Measurements from ENCODE around the gene ZBTB16. TPM values are rescaled to one million over a fixed set of nuclear protein-coding genes. Genes with fewer than 3 reads are reported as not detected.

The ZBTB16 gene
- total RNA-seq, 1 donor from 2014 or later, result 17.7 TPM

DNA sequence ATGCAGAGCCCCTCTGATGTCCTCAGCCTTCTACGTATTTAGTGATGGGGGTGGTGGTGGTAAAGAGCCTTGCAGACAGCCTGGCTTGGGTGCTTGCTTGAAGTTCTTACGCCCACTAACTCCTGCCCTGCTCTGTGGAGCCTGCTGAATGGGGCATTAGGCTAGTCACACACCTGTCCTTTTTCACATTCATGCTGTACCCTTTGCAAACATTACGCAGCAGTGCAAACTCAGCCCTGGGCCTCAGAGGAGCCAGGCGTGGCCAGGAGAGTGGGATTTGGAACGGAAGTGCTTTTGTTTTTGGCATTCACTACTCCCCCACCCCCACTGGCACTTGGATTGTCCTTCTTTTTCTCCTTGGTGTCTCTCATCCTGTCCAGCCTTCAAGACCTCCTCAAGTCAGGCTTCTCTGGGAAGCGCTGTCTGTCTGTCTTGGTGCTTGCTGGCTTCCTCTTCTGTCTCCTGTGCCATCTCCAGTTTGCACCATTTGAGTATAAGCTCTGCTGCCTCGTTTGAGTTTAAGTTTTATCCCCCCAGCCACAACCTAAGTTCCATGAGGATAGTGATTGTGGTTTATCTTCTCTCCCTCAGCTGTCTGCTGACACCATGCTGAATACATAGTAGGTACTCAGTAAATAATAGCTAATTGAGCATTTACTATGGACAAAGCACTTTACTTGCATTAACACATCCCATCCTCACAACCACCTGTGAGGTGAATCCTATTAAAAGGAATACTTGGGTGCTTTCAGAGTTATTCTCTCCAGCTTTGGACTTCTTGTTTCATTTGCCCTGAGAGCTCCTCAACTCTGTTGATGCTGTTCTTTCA, 26.7 kb downstream of the ZBTB16 start:
- Mint-ChIP-seq H3K27ac (no peak overlapping the region), H3K36me3 (peaks cover 9% of the 10 kb centered on the region), H3K27me3 (ENCODE audit: insufficient read depth, low read depth) (peaks cover 3% of the 10 kb centered on the region), H3K4me3 (no peak overlapping the region), H3K4me1 (peaks cover 77% of the 10 kb centered on the region), H3K9me3 (no peaks in the 10 kb centered on the region)
- Histone ChIP-seq H3F3A (ENCODE audit: low read depth) (peaks cover 16% of the 10 kb centered on the region), H3K4me3 (no peak overlapping the region), H3K4me1 (peaks cover 69% of the 10 kb centered on the region), H3K9me3 (ENCODE audit: low read depth) (no peaks in the 10 kb centered on the region), H3K27ac (no peak overlapping the region), H3K4me2 (no peak overlapping the region), H3K27me3 (no peaks in the 10 kb centered on the region), H3K79me2 (ENCODE audit: low read depth) (peaks cover 81% of the 10 kb centered on the region), H2AFZ (replicated peaks) (no peak overlapping the region), H4K20me1 (ENCODE audit: low read depth) (peaks cover 43% of the 10 kb centered on the region), H3K9ac (no peak overlapping the region), H3K36me3 (no peaks in the 10 kb centered on the region)
- TF ChIP-seq EZH2 (IDR thresholded peaks at IDR 0.05), result no peak
- TF ChIP-seq EZH2phosphoT487 (IDR thresholded peaks at IDR 0.05), result no peak
- TF ChIP-seq CTCF (IDR thresholded peaks at IDR 0.05), result no peak
- DNase-seq (ENCODE audit: low spot score), result no peak

GRCh38 chr11:114087025-114087424, 27.5 kb downstream of the ZBTB16 start:
- Histone ChIP-seq H3K27me3 (no peaks in the 10 kb centered on the region), H3K79me2 (ENCODE audit: low read depth) (peaks cover 82% of the 10 kb centered on the region), H3K9me3 (ENCODE audit: low read depth) (no peaks in the 10 kb centered on the region), H3K4me2 (no peak overlapping the region), H3K27ac (no peak overlapping the region), H3K4me3 (no peak overlapping the region), H3F3A (ENCODE audit: low read depth) (peaks cover 24% of the 10 kb centered on the region), H2AFZ (replicated peaks) (no peak overlapping the region), H4K20me1 (ENCODE audit: low read depth) (peaks cover 36% of the 10 kb centered on the region), H3K4me1 (peaks cover 78% of the 10 kb centered on the region), H3K36me3 (no peaks in the 10 kb centered on the region), H3K9ac (no peak overlapping the region)
- Mint-ChIP-seq H3K9me3 (no peaks in the 10 kb centered on the region), H3K27me3 (ENCODE audit: insufficient read depth, low read depth) (peaks cover 3% of the 10 kb centered on the region), H3K4me3 (no peak overlapping the region), H3K36me3 (peaks cover 9% of the 10 kb centered on the region), H3K4me1 (peaks cover 79% of the 10 kb centered on the region), H3K27ac (no peak overlapping the region)
- TF ChIP-seq CTCF (IDR thresholded peaks at IDR 0.05), result no peak
- no peak for TF ChIP-seq EZH2phosphoT487 (IDR thresholded peaks at IDR 0.05)
- TF ChIP-seq EZH2 (IDR thresholded peaks at IDR 0.05), result no peak
- no peak for DNase-seq (ENCODE audit: low spot score)

DNA sequence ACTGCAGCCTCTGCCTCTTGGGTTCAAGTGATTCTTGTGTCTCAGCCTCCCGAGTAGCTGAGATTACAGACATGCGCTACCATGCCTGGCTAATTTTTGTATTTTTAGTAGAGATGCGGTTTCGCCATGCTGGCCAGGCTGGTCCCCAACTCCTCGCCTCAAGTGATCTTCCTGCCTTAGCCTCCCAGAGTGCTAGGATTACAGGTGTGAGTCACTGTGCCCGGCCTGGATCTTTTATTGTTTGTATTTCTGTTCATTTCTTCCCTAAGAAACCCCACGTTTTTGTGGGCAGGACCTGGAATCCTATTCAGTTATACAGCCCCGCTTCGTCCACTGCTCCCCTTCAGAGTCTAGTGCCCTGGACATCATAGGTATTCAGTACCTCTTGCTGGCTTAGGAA, 28.7 kb downstream of the ZBTB16 start:
- H3K36me3 ChIP-seq, result no peaks in the 10 kb centered on the region
- no peak for DNase-seq (ENCODE audit: low spot score)
- TF ChIP-seq CTCF (IDR thresholded peaks at IDR 0.05) (no peak), EZH2phosphoT487 (IDR thresholded peaks at IDR 0.05) (no peak), EZH2 (IDR thresholded peaks at IDR 0.05) (no peak)
- no peaks in the 10 kb centered on the region for H3K27me3 ChIP-seq
- H3K4me3 ChIP-seq, result no peak overlapping the region
- Mint-ChIP-seq H3K4me3 (no peak overlapping the region), H3K27ac (peak overlapping the region; percentile 44), H3K27me3 (ENCODE audit: insufficient read depth, low read depth) (peaks cover 3% of the 10 kb centered on the region), H3K9me3 (no peaks in the 10 kb centered on the region), H3K4me1 (peaks cover 81% of the 10 kb centered on the region), H3K36me3 (peaks cover 9% of the 10 kb centered on the region)
- H3K9ac ChIP-seq, result no peak overlapping the region
- H3K4me2 ChIP-seq, result peak overlapping the region; percentile 14
- H3K79me2 ChIP-seq (ENCODE audit: low read depth), result peaks cover 80% of the 10 kb centered on the region
- peaks cover 36% of the 10 kb centered on the region for H3F3A ChIP-seq (ENCODE audit: low read depth)
- no peak overlapping the region for H3K27ac ChIP-seq
- H2AFZ ChIP-seq (replicated peaks), result no peak overlapping the region
- H3K9me3 ChIP-seq (ENCODE audit: low read depth), result no peaks in the 10 kb centered on the region
- H4K20me1 ChIP-seq (ENCODE audit: low read depth), result peaks cover 25% of the 10 kb centered on the region
- H3K4me1 ChIP-seq, result peaks cover 82% of the 10 kb centered on the region

Measured in neural progenitor cell (in vitro differentiated cells).